ENCODE data around the gene MCF2L. TPM values are rescaled to one million over a fixed set of nuclear protein-coding genes. Genes with fewer than 3 reads are reported as not detected.

The MCF2L gene
- total RNA-seq, 1 donor from 2014 or later = 5.6 TPM

DNA sequence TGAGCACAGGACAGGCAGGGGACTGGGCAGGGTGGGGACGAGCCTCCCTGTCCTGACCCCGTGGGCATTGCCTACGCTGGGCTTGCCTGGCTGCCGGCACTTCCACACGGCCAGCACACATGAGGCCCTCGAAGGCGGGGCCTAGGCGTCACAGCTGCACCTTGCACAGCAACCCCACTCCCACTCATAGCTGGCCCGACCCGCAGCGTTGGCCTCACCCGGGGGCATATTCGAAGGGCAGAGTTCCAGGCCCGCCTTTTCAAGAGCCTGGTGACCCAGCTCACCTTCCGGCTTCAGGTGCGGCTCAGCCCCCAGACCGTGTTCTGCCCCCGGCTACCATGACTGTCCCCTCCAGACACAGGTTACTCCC, 172.6 kb downstream of the MCF2L start:
- no peak overlapping the region for H3K4me3 Mint-ChIP-seq (ENCODE audit: unreplicated experiment)
- H3K36me3 Mint-ChIP-seq (ENCODE audit: unreplicated experiment) = no peaks in the 10 kb centered on the region
- no peak overlapping the region for H3K27ac Mint-ChIP-seq (ENCODE audit: unreplicated experiment)
- H3K27me3 Mint-ChIP-seq (ENCODE audit: unreplicated experiment) = peaks cover 13% of the 10 kb centered on the region
- TF ChIP-seq, protein P1, sequence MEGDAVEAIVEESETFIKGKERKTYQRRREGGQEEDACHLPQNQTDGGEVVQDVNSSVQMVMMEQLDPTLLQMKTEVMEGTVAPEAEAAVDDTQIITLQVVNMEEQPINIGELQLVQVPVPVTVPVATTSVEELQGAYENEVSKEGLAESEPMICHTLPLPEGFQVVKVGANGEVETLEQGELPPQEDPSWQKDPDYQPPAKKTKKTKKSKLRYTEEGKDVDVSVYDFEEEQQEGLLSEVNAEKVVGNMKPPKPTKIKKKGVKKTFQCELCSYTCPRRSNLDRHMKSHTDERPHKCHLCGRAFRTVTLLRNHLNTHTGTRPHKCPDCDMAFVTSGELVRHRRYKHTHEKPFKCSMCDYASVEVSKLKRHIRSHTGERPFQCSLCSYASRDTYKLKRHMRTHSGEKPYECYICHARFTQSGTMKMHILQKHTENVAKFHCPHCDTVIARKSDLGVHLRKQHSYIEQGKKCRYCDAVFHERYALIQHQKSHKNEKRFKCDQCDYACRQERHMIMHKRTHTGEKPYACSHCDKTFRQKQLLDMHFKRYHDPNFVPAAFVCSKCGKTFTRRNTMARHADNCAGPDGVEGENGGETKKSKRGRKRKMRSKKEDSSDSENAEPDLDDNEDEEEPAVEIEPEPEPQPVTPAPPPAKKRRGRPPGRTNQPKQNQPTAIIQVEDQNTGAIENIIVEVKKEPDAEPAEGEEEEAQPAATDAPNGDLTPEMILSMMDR (IDR thresholded peaks at IDR 0.05) = no peak
- no peaks in the 10 kb centered on the region for H3K9me3 Mint-ChIP-seq (ENCODE audit: unreplicated experiment)
- no peaks in the 10 kb centered on the region for H3K4me1 Mint-ChIP-seq (ENCODE audit: unreplicated experiment)
- no peak for DNase-seq (ENCODE audit: extremely low spot score, unreplicated experiment)

DNA sequence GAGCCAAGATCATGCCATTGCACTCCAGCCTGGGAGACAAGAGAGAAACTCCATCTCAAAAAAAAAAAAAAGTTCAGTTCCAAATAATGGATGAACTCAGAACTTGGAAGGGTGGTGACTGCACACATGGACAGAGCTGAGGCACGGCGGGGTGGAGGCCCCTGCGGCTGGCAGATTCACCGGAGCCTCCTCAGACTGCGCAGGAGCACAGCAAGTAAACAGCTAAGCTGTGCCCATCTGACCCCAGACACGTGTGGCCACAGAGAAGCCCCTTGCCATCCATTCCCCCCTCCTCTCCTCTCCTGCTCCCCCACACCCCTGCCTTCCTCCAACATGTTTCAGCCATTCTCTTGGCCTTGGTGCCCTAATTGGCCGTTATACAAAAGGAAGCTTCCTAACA, 173.9 kb downstream of the MCF2L start:
- TF ChIP-seq, protein P1 (IDR thresholded peaks at IDR 0.05) = no peak
- Mint-ChIP-seq H3K4me1 (ENCODE audit: unreplicated experiment) (no peaks in the 10 kb centered on the region), H3K9me3 (ENCODE audit: unreplicated experiment) (no peaks in the 10 kb centered on the region)

DNA sequence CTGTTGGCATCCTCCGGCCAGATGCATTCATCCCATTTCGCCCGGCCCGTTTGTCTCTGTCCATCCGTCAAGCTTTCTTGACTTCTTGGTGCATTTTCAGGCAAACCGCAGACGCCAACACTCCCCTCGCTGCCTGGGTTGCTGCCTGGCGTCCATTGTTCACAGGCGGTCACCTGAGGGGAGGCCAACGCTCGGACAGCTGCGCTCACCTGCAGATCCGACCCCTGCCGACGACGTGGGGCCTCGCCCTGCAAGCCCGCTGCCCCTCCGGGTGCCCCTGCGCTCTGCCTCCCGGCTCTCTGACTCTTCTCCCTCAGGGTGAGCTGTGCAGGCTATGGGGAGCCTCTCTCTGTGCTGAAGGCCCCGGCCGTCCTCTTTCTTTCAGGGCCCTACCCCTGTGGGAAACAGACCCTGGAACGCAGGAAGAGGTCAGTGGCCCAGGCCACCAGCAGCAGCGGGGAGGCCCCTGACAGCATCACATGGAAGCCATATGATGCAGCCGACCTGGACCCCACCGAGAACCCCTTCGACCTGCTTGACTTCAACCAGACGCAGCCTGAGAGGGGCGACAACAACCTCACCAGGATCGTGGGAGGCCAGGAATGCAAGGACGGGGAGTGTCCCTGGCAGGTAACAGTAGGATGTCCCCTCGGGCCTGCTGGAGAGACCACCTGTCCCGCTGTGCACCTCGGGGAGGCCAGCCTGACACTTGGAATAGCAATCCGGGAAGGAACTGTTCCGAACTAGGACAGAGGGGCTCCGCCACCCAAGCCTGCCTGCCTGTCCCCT, 174.6 kb downstream of the MCF2L start:
- Mint-ChIP-seq H3K36me3 (ENCODE audit: unreplicated experiment) (no peaks in the 10 kb centered on the region), H3K9me3 (ENCODE audit: unreplicated experiment) (no peaks in the 10 kb centered on the region), H3K4me3 (ENCODE audit: unreplicated experiment) (no peak overlapping the region), H3K27ac (ENCODE audit: unreplicated experiment) (no peak overlapping the region), H3K27me3 (ENCODE audit: unreplicated experiment) (peaks cover 4% of the 10 kb centered on the region), H3K4me1 (ENCODE audit: unreplicated experiment) (no peaks in the 10 kb centered on the region)
- TF ChIP-seq, protein P1 (IDR thresholded peaks at IDR 0.05) = no peak
- DNase-seq (ENCODE audit: extremely low spot score, unreplicated experiment) = no peak

More for the DNA sequence above, 173.9 kb downstream of the MCF2L start:
- DNase-seq (ENCODE audit: extremely low spot score, unreplicated experiment) = peak; percentile 54
- Mint-ChIP-seq H3K36me3 (ENCODE audit: unreplicated experiment) (no peaks in the 10 kb centered on the region), H3K27ac (ENCODE audit: unreplicated experiment) (no peak overlapping the region), H3K27me3 (ENCODE audit: unreplicated experiment) (peaks cover 5% of the 10 kb centered on the region), H3K4me3 (ENCODE audit: unreplicated experiment) (no peak overlapping the region)

DNA sequence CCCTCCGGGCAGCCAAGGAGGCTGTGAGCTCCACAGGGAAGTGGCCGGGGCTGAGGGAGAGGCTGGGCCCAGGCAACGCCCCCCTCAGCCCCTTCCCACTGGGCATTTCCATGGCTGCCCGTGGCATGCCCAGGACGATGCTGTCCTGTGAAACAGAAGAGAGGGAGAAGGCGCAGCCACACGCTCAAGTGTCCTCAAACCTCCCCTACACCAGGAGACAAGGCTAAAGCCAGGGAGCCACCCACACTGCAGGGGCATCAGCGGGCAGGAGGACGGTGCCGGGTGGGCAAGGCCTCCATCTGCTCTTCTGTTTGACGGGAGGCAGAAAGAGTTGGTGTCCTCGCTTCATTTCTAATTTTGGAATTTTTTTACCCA, 175.2 kb downstream of the MCF2L start:
- DNase-seq (ENCODE audit: extremely low spot score, unreplicated experiment) = peak; percentile 67
- Mint-ChIP-seq H3K27ac (ENCODE audit: unreplicated experiment) (no peak overlapping the region), H3K36me3 (ENCODE audit: unreplicated experiment) (no peaks in the 10 kb centered on the region), H3K4me3 (ENCODE audit: unreplicated experiment) (no peak overlapping the region), H3K4me1 (ENCODE audit: unreplicated experiment) (no peaks in the 10 kb centered on the region), H3K9me3 (ENCODE audit: unreplicated experiment) (no peaks in the 10 kb centered on the region), H3K27me3 (ENCODE audit: unreplicated experiment) (no peaks in the 10 kb centered on the region)
- TF ChIP-seq, protein P1 (IDR thresholded peaks at IDR 0.05) = no peak

DNA sequence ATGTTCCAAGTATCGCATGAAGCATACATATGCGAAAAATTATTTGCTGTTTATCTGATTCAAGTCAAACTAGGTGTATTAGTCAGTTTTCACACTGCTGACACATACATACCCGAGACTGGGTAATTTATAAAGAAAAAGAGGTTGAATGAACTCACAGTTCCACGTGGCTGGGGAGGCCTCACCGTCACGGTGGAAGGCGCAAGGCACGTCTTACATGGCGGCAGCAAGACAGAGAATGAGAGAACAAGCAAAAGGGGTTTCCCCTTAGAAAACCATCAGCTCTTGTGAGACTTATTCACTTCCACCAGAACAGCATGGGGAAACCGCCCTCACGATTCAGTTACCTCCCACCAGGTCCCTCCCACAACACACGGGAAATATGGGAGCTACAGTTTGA, 176.5 kb downstream of the MCF2L start:
- no peaks in the 10 kb centered on the region for H3K27me3 Mint-ChIP-seq (ENCODE audit: unreplicated experiment)
- peak; percentile 27 for DNase-seq (ENCODE audit: extremely low spot score, unreplicated experiment)
- no peaks in the 10 kb centered on the region for H3K4me1 Mint-ChIP-seq (ENCODE audit: unreplicated experiment)
- H3K4me3 Mint-ChIP-seq (ENCODE audit: unreplicated experiment) = no peak overlapping the region
- no peaks in the 10 kb centered on the region for H3K36me3 Mint-ChIP-seq (ENCODE audit: unreplicated experiment)
- TF ChIP-seq, protein P1 (IDR thresholded peaks at IDR 0.05) = no peak
- H3K9me3 Mint-ChIP-seq (ENCODE audit: unreplicated experiment) = no peaks in the 10 kb centered on the region
- H3K27ac Mint-ChIP-seq (ENCODE audit: unreplicated experiment) = no peak overlapping the region

All from osteocyte (in vitro differentiated cells).